K562 (cell line): ENCODE measurements around the gene MRPL41.

Experiments
- CEBPB ChIP-seq: fragments of 450-650 bp; IDR thresholded peaks from 2 replicates; pipeline ENCODE4 v1.6.1; 2016; ENCODE audit warnings: missing genetic modification characterization, missing compliant biosample characterization
- CHCHD3 ChIP-seq: fragments of 250-450 bp; sonication (Bioruptor Pico); IDR thresholded peaks from 2 replicates; pipeline ENCODE4 v2.1.2; 2022; ENCODE audit warnings: mild to moderate bottlenecking
- CTCF ChIP-seq, 3 experiments: IDR thresholded peaks in 2 of 3; conservative IDR thresholded peaks in 1 of 3; 2 replicates each; pipeline ENCODE4 v1.5.1; 2011 to 2012; ENCODE audit warnings: low read length in 3 of 3, mild to moderate bottlenecking in 3 of 3, control low read depth in 2 of 3, improper control_type of control experiment in 1 of 3, inconsistent platforms in 1 of 3, low read depth in 1 of 3, mixed read lengths in 1 of 3, moderate library complexity in 1 of 3; ENCODE audit not compliant: insufficient read depth in 2 of 3
- ELK1 ChIP-seq: sonication (generic); formaldehyde crosslinking; IDR thresholded peaks from 2 replicates; pipeline ENCODE4 v1.8.1; 2022; ENCODE audit warnings: missing genetic modification reagents
- ESRRA ChIP-seq: fragments of 450-650 bp; IDR thresholded peaks from 2 replicates; pipeline ENCODE4 v1.6.1; 2014; ENCODE audit warnings: low read depth, mild to moderate bottlenecking, moderate library complexity, borderline replicate concordance
- NR3C1 ChIP-seq: sonication (generic); formaldehyde crosslinking; IDR thresholded peaks from 2 replicates; pipeline ENCODE4 v1.8.1; 2022; ENCODE audit warnings: missing genetic modification reagents
- RERE ChIP-seq: sonication (generic); formaldehyde crosslinking; IDR thresholded peaks from 2 replicates; pipeline ENCODE4 v1.8.0; 2023; ENCODE audit warnings: missing genetic modification reagents, mild to moderate bottlenecking, borderline replicate concordance
- SREBF2 ChIP-seq: sonication (generic); formaldehyde crosslinking; IDR thresholded peaks from 2 replicates; pipeline ENCODE4 v1.4.0; 2020; ENCODE audit warnings: mild to moderate bottlenecking, missing genetic modification reagents
- YY1 ChIP-seq, 3 experiments: IDR thresholded peaks; 2 replicates each; pipeline ENCODE4 v1.6.1; 2011; ENCODE audit warnings: low read length in 2 of 3, mild to moderate bottlenecking in 2 of 3, moderate library complexity in 2 of 3, borderline replicate concordance in 1 of 3, control low read depth in 1 of 3, low read depth in 1 of 3; ENCODE audit not compliant: insufficient read depth in 3 of 3, insufficient replicate concordance in 2 of 3, control insufficient read depth in 1 of 3, insufficient read length in 1 of 3; ENCODE audit errors: extremely low read depth in 1 of 3

- TF ChIP-seq CHCHD3 (CRISPR knock-in tag) (no peak), SREBF2 (CRISPR knock-in tag) (no peak), CEBPB (tag) (no peak), RERE (no peak), CTCF (IDR thresholded peaks at IDR 0.05 in 2 of 3, conservative IDR thresholded peaks at IDR 0.05 in 1 of 3; ENCODE audit: insufficient read depth in 2 of 3, low read depth in 1 of 3, low read length in 3 of 3) (no peak), NR3C1 (no peak), ESRRA (no peak), ELK1 (CRISPR knock-in tag) (no peak), YY1 (IDR thresholded peaks at IDR 0.05; ENCODE audit: borderline replicate concordance in 1 of 3, control insufficient read depth in 1 of 3, extremely low read depth in 1 of 3, insufficient read depth in 3 of 3, insufficient read length in 1 of 3, insufficient replicate concordance in 2 of 3, low read depth in 1 of 3, low read length in 2 of 3) (no peak)
These were observed 29.3 kb downstream of the MRPL41 start for GRCh38 chr9:137580954-137581322.
